HepG2 (cell line): Measurements from ENCODE around the gene ZNF445. TPM values are rescaled to one million over a fixed set of nuclear protein-coding genes. Genes with fewer than 3 reads are reported as not detected.

Experiments
- ATAC-seq: fragments of 200-7000 bp; cut with Tn5 transposase; 3 replicates; pipeline ENCODE4 v1.9.1; 2020; ENCODE audit warnings: mild to moderate bottlenecking, moderate library complexity
- BruUV-seq: library from RNA; stranded (reverse); fragments of 400-500 nt; replicated peaks from 2 replicates; lab custom pipeline; 2021; lab: Mats Ljungman, UMichigan
- CTCF ChIA-PET: fragments of 300-600 bp; formaldehyde crosslinking; extraction: SDS; loops from one replicate; lab custom pipeline; 2021; ENCODE audit warnings: low total read pairs, inconsistent platforms, low intra/inter-chr PET ratio; lab: Yijun Ruan, JAX
- POLR2A ChIA-PET: fragments of 350-600 bp; sonication (Branson Sonifier 250); formaldehyde crosslinking; loops from one replicate; lab custom pipeline; 2020; ENCODE audit warnings: antibody characterized with exemption, inconsistent platforms; lab: Yijun Ruan, JAX
- DNase-seq: peaks from one replicate; pipeline ENCODE4 v3.0.0-alpha.2; 2015; ENCODE audit warnings: low spot score
- FAIRE-seq: peaks from 3 replicates; lab custom pipeline; 2011; peaks lifted over from hg19 to GRCh38; lab: Jason Lieb, UNC
- H2AFZ ChIP-seq: one replicate; pipeline ENCODE4 v1.6.1; 2011; ENCODE audit warnings: low read length, inconsistent platforms
- H3K27ac ChIP-seq: fragments of 300-600 bp; 3 replicates; pipeline ENCODE4 v1.8.0; 2011; ENCODE audit warnings: mixed run types, mild to moderate bottlenecking, mixed read lengths, low read length, inconsistent platforms; ENCODE audit not compliant: insufficient read depth; ENCODE audit errors: extremely low read length
- H3K27me3 ChIP-seq, 2 experiments: fragments of 200-600 bp in 1 of 2; 2 replicates in 1 of 2; 3 replicates in 1 of 2; pipeline versions ENCODE4 v1.6.0 to v1.8.0; 2011; ENCODE audit warnings: low read length in 2 of 2, mild to moderate bottlenecking in 2 of 2, moderate library complexity in 2 of 2, inconsistent platforms in 1 of 2; ENCODE audit not compliant: insufficient read depth in 2 of 2, control insufficient read depth in 1 of 2
- H3K36me3 ChIP-seq, 2 experiments: fragments of 200-600 bp in 1 of 2; replicated peaks in 1 of 2; 2 replicates in 1 of 2; 3 replicates in 1 of 2; pipeline versions ENCODE4 v1.5.1 to v1.8.0; 2011; ENCODE audit warnings: low read length in 2 of 2, inconsistent platforms in 1 of 2; ENCODE audit not compliant: insufficient read depth in 2 of 2, control insufficient read depth in 1 of 2
- H3K4me1 ChIP-seq: 2 replicates; pipeline ENCODE4 v1.5.1; 2012; ENCODE audit warnings: low read length, inconsistent platforms; ENCODE audit not compliant: insufficient read depth
- H3K4me2 ChIP-seq: 2 replicates; pipeline ENCODE4 v1.6.0; 2011; ENCODE audit warnings: low read depth, low read length, inconsistent platforms
- H3K4me3 ChIP-seq, 3 experiments: fragments of 200-600 bp in 1 of 3; sonication (generic), shearing (Covaris generic) in 1 of 3; replicated peaks in 1 of 3; 2 replicates each; pipeline ENCODE4 v1.5.1; 2011 to 2016; ENCODE audit warnings: low read length in 3 of 3, inconsistent platforms in 2 of 3, low read depth in 2 of 3, mild to moderate bottlenecking in 2 of 3, control low read depth in 1 of 3, mixed read lengths in 1 of 3; ENCODE audit not compliant: insufficient read depth in 1 of 3
- H3K79me2 ChIP-seq: one replicate; pipeline ENCODE4 v1.6.1; 2011; ENCODE audit warnings: low read length, inconsistent platforms; ENCODE audit not compliant: insufficient read depth
- H3K9ac ChIP-seq: 2 replicates; pipeline ENCODE4 v1.6.0; 2011; ENCODE audit warnings: mild to moderate bottlenecking, low read depth, low read length, inconsistent platforms; ENCODE audit not compliant: insufficient read depth
- H3K9me3 ChIP-seq: 2 replicates; pipeline ENCODE4 v1.5.1; 2012; ENCODE audit warnings: mild to moderate bottlenecking, low read length
- H4K20me1 ChIP-seq: 2 replicates; pipeline ENCODE4 v1.6.0; 2011; ENCODE audit warnings: inconsistent platforms, mild to moderate bottlenecking, low read length, moderate library complexity; ENCODE audit not compliant: insufficient read depth
- CHD4 ChIP-seq: fragments of 200-600 bp; sonication (generic); IDR thresholded peaks from 2 replicates; pipeline ENCODE4 v1.7.0; 2017; ENCODE audit warnings: mild to moderate bottlenecking, low read length, borderline replicate concordance
- FOSL2 ChIP-seq: sonication (generic); formaldehyde crosslinking; IDR thresholded peaks from 2 replicates; pipeline ENCODE4 v1.4.0; 2020; ENCODE audit warnings: missing genetic modification reagents
- GABPB1 ChIP-seq: IDR thresholded peaks from 2 replicates; pipeline ENCODE4 v1.6.1; 2016; ENCODE audit warnings: mild to moderate bottlenecking, missing genetic modification reagents, moderate library complexity, missing compliant biosample characterization
- IRX3 ChIP-seq: sonication (generic); formaldehyde crosslinking; IDR thresholded peaks from 2 replicates; pipeline ENCODE4 v1.8.1; 2023; ENCODE audit warnings: mild to moderate bottlenecking, low read depth, missing genetic modification reagents, borderline replicate concordance
- JUND ChIP-seq: sonication (generic); formaldehyde crosslinking; IDR thresholded peaks from 2 replicates; pipeline ENCODE4 v1.8.0; 2022; ENCODE audit warnings: mild to moderate bottlenecking, missing genetic modification reagents
- KLF13 ChIP-seq: sonication (generic); formaldehyde crosslinking; IDR thresholded peaks from 2 replicates; pipeline ENCODE4 v1.4.0; 2020; ENCODE audit warnings: mild to moderate bottlenecking, missing genetic modification reagents
- MAFF ChIP-seq: IDR thresholded peaks from 2 replicates; pipeline ENCODE4 v1.6.1; 2011; ENCODE audit warnings: low read depth, low read length, improper control_type of control experiment
- MBNL3 ChIP-seq: fragments of 250-450 bp; sonication (Bioruptor Pico); conservative IDR thresholded peaks from 2 replicates; pipeline ENCODE4 v1.8.0; 2022; ENCODE audit warnings: mild to moderate bottlenecking, inconsistent platforms
- MTA3 ChIP-seq: sonication (generic); formaldehyde crosslinking; IDR thresholded peaks from 2 replicates; pipeline ENCODE4 v1.4.0; 2020; ENCODE audit warnings: missing genetic modification reagents
- NCOA2 ChIP-seq: sonication (generic); formaldehyde crosslinking; IDR thresholded peaks from 2 replicates; pipeline ENCODE4 v1.8.0; 2022; ENCODE audit warnings: inconsistent platforms
- NFKB2 ChIP-seq: sonication (generic); formaldehyde crosslinking; IDR thresholded peaks from 2 replicates; pipeline ENCODE4 v1.4.0; 2020; ENCODE audit warnings: missing genetic modification reagents, borderline replicate concordance
- ONECUT2 ChIP-seq: sonication (generic); formaldehyde crosslinking; IDR thresholded peaks from 2 replicates; pipeline ENCODE4 v1.4.0; 2020; ENCODE audit warnings: missing genetic modification reagents
- RBM39 ChIP-seq: fragments of 200-400 bp; formaldehyde crosslinking; IDR thresholded peaks from one replicate; pipeline ENCODE4 v1.6.1; 2018; ENCODE audit warnings: antibody characterized with exemption, mild to moderate bottlenecking, low read depth, low read length; ENCODE audit not compliant: poor library complexity, severe bottlenecking
- SALL1 ChIP-seq: sonication (generic); formaldehyde crosslinking; IDR thresholded peaks from 2 replicates; pipeline ENCODE4 v1.8.0; 2022; ENCODE audit warnings: mild to moderate bottlenecking, missing genetic modification reagents
- STAG1 ChIP-seq: sonication (generic); formaldehyde crosslinking; IDR thresholded peaks from 2 replicates; pipeline ENCODE4 v1.4.0; 2020; ENCODE audit warnings: missing genetic modification reagents
- ZBTB21 ChIP-seq: sonication (generic); formaldehyde crosslinking; IDR thresholded peaks from 2 replicates; pipeline ENCODE4 v1.4.0; 2020; ENCODE audit warnings: missing genetic modification reagents
- ZBTB33 ChIP-seq: sonication (generic); formaldehyde crosslinking; IDR thresholded peaks from 2 replicates; pipeline ENCODE4 v1.4.0; 2020; ENCODE audit warnings: missing genetic modification reagents
- ZNF564 ChIP-seq: sonication (generic); formaldehyde crosslinking; IDR thresholded peaks from 2 replicates; pipeline ENCODE4 v1.8.1; 2023; ENCODE audit warnings: mild to moderate bottlenecking, missing genetic modification reagents
- ZNF773 ChIP-seq: sonication (generic); formaldehyde crosslinking; IDR thresholded peaks from 2 replicates; pipeline ENCODE4 v1.4.0; 2020; ENCODE audit warnings: missing genetic modification reagents, borderline replicate concordance
- ZSCAN12 ChIP-seq: sonication (generic); formaldehyde crosslinking; IDR thresholded peaks from 2 replicates; pipeline ENCODE4 v1.9.0; 2021; ENCODE audit warnings: mild to moderate bottlenecking, missing genetic modification reagents
- WGBS: methylation state at CpG from one replicate; pipeline ENCODE4 v1.1.6; 2017; ENCODE audit warnings: low lambda C conversion rate; 5-methylcytosine and 5-hydroxymethylcytosine counted together
- in situ Hi-C: cut with HindIII; loops from 2 replicates; pipeline ENCODE4 v1.10.0; 2017; ENCODE audit warnings: low pct_unique_long_range_greater_than_20kb; ENCODE audit not compliant: extremely low pct_ligation_motif_present
- intact Hi-C: fragments of 100-400 bp; cut with micrococcal nuclease; formaldehyde crosslinking; loops from one replicate; pipeline ENCODE4 v1.10.0; 2022; ENCODE audit not compliant: unreplicated experiment
- polyA plus RNA-seq, 8 experiments: library from polyadenylated mRNA; depleted of rRNA in 3 of 8; stranded (reverse) in 7 of 8; unstranded in 1 of 8; fragments of >200 nt; fragmentation: Illumina TruSeq in 4 of 8; extraction: Trizol in 4 of 8; gene quantifications; 2 replicates each; pipeline versions ENCODE4 v1.2.1 to v1.2.3, GENCODE V29; 2011 to 2016; ENCODE audit warnings: low read depth in 4 of 8, missing spikeins in 1 of 8, mixed read lengths in 1 of 8; ENCODE audit not compliant: insufficient read depth in 1 of 8
- total RNA-seq, 5 experiments: library from RNA; depleted of rRNA; stranded (reverse); fragments of >200 nt; fragmentation: Illumina TruSeq; extraction: Trizol; gene quantifications; 2 replicates each; pipeline ENCODE4 v1.2.3, GENCODE V29; 2016; ENCODE audit warnings: low read depth in 1 of 5
- TF ChIP-seq, protein P1 (sequence below): sonication (generic); formaldehyde crosslinking; IDR thresholded peaks from 2 replicates; pipeline ENCODE4 v1.4.0; 2020; ENCODE audit warnings: missing genetic modification reagents
- TF ChIP-seq, protein P2 (sequence below): sonication (generic); formaldehyde crosslinking; IDR thresholded peaks from 2 replicates; pipeline ENCODE4 v1.4.0; 2020; ENCODE audit warnings: mild to moderate bottlenecking, missing genetic modification reagents

ZNF445 gene
- total and polyA plus RNA-seq, 2 of the 13 experiments (the other 11 are each of a cell fraction or from before 2014, with no cell fraction given) = 4.4 to 10.3 TPM

DNA sequence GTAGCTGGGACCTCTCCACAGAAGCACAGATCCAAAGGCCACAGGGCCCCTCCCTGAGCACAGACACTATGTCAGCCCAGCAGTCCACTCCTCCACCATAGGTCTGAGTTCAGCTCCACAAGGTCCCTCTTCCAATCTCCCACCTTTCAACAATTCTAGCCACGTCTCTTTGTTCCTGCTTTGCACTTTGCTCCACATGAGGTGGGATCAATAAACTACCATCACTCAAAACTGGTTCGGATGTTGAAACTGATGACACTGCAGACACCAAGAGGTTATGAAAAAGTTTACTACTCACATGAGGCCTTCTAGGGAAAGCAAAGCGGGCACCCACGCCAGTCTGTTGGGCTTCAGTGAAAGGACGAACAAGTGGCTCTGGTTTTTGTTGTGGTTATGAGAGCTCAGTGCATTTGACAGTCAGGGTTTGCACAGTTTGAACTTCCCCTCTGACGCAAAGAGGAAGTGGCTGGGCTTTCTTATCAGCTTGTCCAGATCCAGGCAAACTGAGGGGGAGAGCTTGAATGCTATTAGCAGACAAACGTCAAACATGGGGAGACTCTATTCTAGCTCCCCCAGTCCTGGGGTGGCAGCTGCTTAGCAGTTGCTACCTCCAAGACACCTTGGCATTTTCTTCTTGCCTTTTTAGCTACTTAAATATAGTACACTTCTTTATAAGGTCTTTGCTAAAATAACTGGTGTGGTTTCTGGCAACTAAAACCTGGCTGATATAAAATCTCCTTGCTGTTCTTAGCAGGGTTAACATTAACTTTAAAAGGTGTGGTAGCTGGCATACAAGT is 37.8 kb downstream of the ZNF445 start:
- ChIA-PET CTCF (no interaction called here), POLR2A (interaction anchor here (0.8 to 2.2 kb wide), 18 partner anchors 9 to 118 kb away, joined by 3 to 43 read pairs (median 6); partner anchors contain the start of genes TCAIM and ZNF445)
- BruUV-seq = TSS peak; percentile 96
- Histone ChIP-seq H3K4me2 (peak overlapping the region; percentile 97), H3K36me3 (peaks cover 2 to 16% of the 10 kb centered on the region in 2 experiments; a peak in 3 of 5 replicates), H3K4me3 (peak overlapping the region; percentile 21 to 54 (median 54)), H3K27me3 (no peaks in the 10 kb centered on the region), H3K9me3 (no peaks in the 10 kb centered on the region), H4K20me1 (no peaks in the 10 kb centered on the region), H3K27ac (peak overlapping the region; percentile 93), H3K4me1 (peaks cover 45% of the 10 kb centered on the region), H3K79me2 (no peaks in the 10 kb centered on the region), H2AFZ (no peak overlapping the region), H3K9ac (peak overlapping the region; percentile 79)
- FAIRE-seq (peak; percentile 99), ATAC-seq (peak; percentile 99), DNase-seq (peak; percentile 97)
- WGBS = 0% methylated on average over 7 of the region's 7 CpGs
- in situ Hi-C loops (loop anchor here (10.0 kb wide), 1 partner anchor 115 kb away; no protein-coding TSS in a partner anchor), intact Hi-C loops (loop anchor here (1.0 to 5.0 kb wide), 3 partner anchors 39 to 117 kb away; partner anchors contain the start of gene TCAIM)
- TF ChIP-seq KLF13 (CRISPR knock-in tag) = no peak
- TF ChIP-seq ZNF773 (CRISPR knock-in tag) = no peak
- TF ChIP-seq NFKB2 = no peak
- TF ChIP-seq NCOA2 = peak; percentile 88
- TF ChIP-seq IRX3 (CRISPR knock-in tag) = no peak
- no peak for TF ChIP-seq MTA3
- TF ChIP-seq ZBTB21 (CRISPR knock-in tag) = peak; percentile 65; the same call in 1 of the 2 replicates
- TF ChIP-seq ZNF564 = peak; percentile 74; the same call in 1 of the 2 replicates
- peak; percentile 79 for TF ChIP-seq FOSL2
- peak; percentile 98 for TF ChIP-seq ONECUT2 (CRISPR knock-in tag)
- no peak for TF ChIP-seq CHD4
- TF ChIP-seq JUND (CRISPR knock-in tag) = peak; percentile 79; the same call in 1 of the 2 replicates
- TF ChIP-seq MBNL3 (CRISPR knock-in tag) = no peak
- TF ChIP-seq, protein P1, sequence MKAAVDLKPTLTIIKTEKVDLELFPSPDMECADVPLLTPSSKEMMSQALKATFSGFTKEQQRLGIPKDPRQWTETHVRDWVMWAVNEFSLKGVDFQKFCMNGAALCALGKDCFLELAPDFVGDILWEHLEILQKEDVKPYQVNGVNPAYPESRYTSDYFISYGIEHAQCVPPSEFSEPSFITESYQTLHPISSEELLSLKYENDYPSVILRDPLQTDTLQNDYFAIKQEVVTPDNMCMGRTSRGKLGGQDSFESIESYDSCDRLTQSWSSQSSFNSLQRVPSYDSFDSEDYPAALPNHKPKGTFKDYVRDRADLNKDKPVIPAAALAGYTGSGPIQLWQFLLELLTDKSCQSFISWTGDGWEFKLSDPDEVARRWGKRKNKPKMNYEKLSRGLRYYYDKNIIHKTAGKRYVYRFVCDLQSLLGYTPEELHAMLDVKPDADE (CRISPR knock-in tag) = no peak
- peak; percentile 66; the same call in 1 of the 2 replicates for TF ChIP-seq GABPB1
- TF ChIP-seq RBM39 = no peak
- TF ChIP-seq SALL1 = peak; percentile 99
- no peak for TF ChIP-seq ZSCAN12 (CRISPR knock-in tag)
- peak; percentile 92 for TF ChIP-seq MAFF
- TF ChIP-seq ZBTB33 (CRISPR knock-in tag) = peak; percentile 35; the same call in 1 of the 2 replicates
- TF ChIP-seq, protein P2, sequence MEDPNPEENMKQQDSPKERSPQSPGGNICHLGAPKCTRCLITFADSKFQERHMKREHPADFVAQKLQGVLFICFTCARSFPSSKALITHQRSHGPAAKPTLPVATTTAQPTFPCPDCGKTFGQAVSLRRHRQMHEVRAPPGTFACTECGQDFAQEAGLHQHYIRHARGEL (CRISPR knock-in tag) = no peak
- TF ChIP-seq STAG1 (CRISPR knock-in tag) = no peak; the same call in 1 of the 2 replicates
